HG03045 (cell line): ENCODE results near the gene SYCE3.
A peak's percentile ranks its signal among the peaks of the same experiment; 100 is the strongest.

Experiments
- ATAC-seq: cut with Tn5 transposase; IDR thresholded peaks from one replicate; pipeline ENCODE4 v1.9.1; 2021; ENCODE audit warnings: mild to moderate bottlenecking, moderate library complexity; ENCODE audit not compliant: unreplicated experiment

Gene SYCE3

GRCh38 chr22:50532824-50533796 lies 29.6 kb downstream of the SYCE3 start:
- no peak for ATAC-seq

GRCh38 chr22:50531962-50532674 lies 30.6 kb downstream of the SYCE3 start:
- no peak for ATAC-seq

- peak; percentile 28 for ATAC-seq
Measured at GRCh38 chr22:50531546-50531961, 31.2 kb downstream of the SYCE3 start.

GRCh38 chr22:50530877-50531545 lies 31.7 kb downstream of the SYCE3 start:
- ATAC-seq, result no peak

- ATAC-seq, result no peak
Measured at GRCh38 chr22:50530580-50530876, 32.2 kb downstream of the SYCE3 start.

- ATAC-seq, result no peak
Measured at GRCh38 chr22:50529897-50530579, 32.7 kb downstream of the SYCE3 start, which contains the start of gene TYMP. Gene TYMP (minus strand): TSS chr22:50530012. CDS start chr22:50529709, 303 bp downstream.

- no peak for ATAC-seq
Measured at GRCh38 chr22:50529416-50529896, 33.3 kb downstream of the SYCE3 start.

- no peak for ATAC-seq
Measured at GRCh38 chr22:50528682-50529415, 33.9 kb downstream of the SYCE3 start.

GRCh38 chr22:50527921-50528681 lies 34.6 kb downstream of the SYCE3 start:
- ATAC-seq, result no peak

- ATAC-seq, result no peak
Measured at GRCh38 chr22:50526834-50527801, 35.6 kb downstream of the SYCE3 start.

GRCh38 chr22:50526108-50526833 lies 36.4 kb downstream of the SYCE3 start:
- peak; percentile 27 for ATAC-seq

GRCh38 chr22:50525858-50526107 lies 36.9 kb downstream of the SYCE3 start:
- no peak for ATAC-seq

GRCh38 chr22:50525104-50525857 lies 37.4 kb downstream of the SYCE3 start, which contains the start of gene SCO2:
Gene SCO2 (minus strand): TSS chr22:50525598. CDS start chr22:50524411, 1,187 bp downstream.
- ATAC-seq, result peak; percentile 42

GRCh38 chr22:50524676-50525103 lies 38.0 kb downstream of the SYCE3 start:
- ATAC-seq, result no peak

- ATAC-seq, result no peak
Measured at GRCh38 chr22:50523806-50524675, 38.7 kb downstream of the SYCE3 start.

- no peak for ATAC-seq
Measured at GRCh38 chr22:50523458-50523805, 39.3 kb downstream of the SYCE3 start.
